ENCODE data around the gene EDN1. TPM values are rescaled to one million over a fixed set of nuclear protein-coding genes. Genes with fewer than 3 reads are reported as not detected.

Gene EDN1
- polyA plus RNA-seq, 1 experiment, result 4.0 TPM

GRCh38 chr6:12339808-12340487 lies 49.8 kb downstream of the EDN1 start:
- CTCF ChIA-PET, result no interaction called here
- no peaks in the 10 kb centered on the region for H3K27me3 ChIP-seq (ENCODE audit: control insufficient read depth, insufficient read depth, low read length)
- DNase-seq (ENCODE audit: low read depth), result no peak
- TF ChIP-seq CTCF (IDR thresholded peaks at IDR 0.05; ENCODE audit: insufficient read depth, low read depth, low read length), result no peak
- no peaks in the 10 kb centered on the region for H3K36me3 ChIP-seq (ENCODE audit: control insufficient read depth, insufficient read depth, low read length)
- POLR2A ChIA-PET, result no interaction called here
- H3K4me3 ChIP-seq (ENCODE audit: low read depth, low read length), result no peak overlapping the region

- H3K27me3 ChIP-seq (ENCODE audit: control insufficient read depth, insufficient read depth, low read length), result no peaks in the 10 kb centered on the region
- TF ChIP-seq CTCF (IDR thresholded peaks at IDR 0.05; ENCODE audit: insufficient read depth, low read depth, low read length), result no peak
- H3K36me3 ChIP-seq (ENCODE audit: control insufficient read depth, insufficient read depth, low read length), result no peaks in the 10 kb centered on the region
- DNase-seq (ENCODE audit: low read depth), result no peak
- no peak overlapping the region for H3K4me3 ChIP-seq (ENCODE audit: low read depth, low read length)
- ChIA-PET POLR2A (no interaction called here), CTCF (no interaction called here)
Observed at GRCh38 chr6:12340488-12340818, 50.3 kb downstream of the EDN1 start.

GRCh38 chr6:12342664-12343063 lies 52.5 kb downstream of the EDN1 start:
- Histone ChIP-seq H3K36me3 (ENCODE audit: control insufficient read depth, insufficient read depth, low read length) (no peaks in the 10 kb centered on the region), H3K27me3 (ENCODE audit: control insufficient read depth, insufficient read depth, low read length) (no peaks in the 10 kb centered on the region), H3K4me3 (ENCODE audit: low read depth, low read length) (no peak overlapping the region)
- CTCF ChIA-PET, result interaction anchor here (1.3 to 1.6 kb wide), 2 partner anchors 12 to 261 kb away, joined by 3 to 5 read pairs; no protein-coding TSS in a partner anchor
- TF ChIP-seq CTCF (IDR thresholded peaks at IDR 0.05; ENCODE audit: insufficient read depth, low read depth, low read length), result no peak
- DNase-seq (ENCODE audit: low read depth), result no peak
- POLR2A ChIA-PET, result no interaction called here

- Histone ChIP-seq H3K27me3 (ENCODE audit: control insufficient read depth, insufficient read depth, low read length) (no peaks in the 10 kb centered on the region), H3K4me3 (ENCODE audit: low read depth, low read length) (no peak overlapping the region), H3K36me3 (ENCODE audit: control insufficient read depth, insufficient read depth, low read length) (no peaks in the 10 kb centered on the region)
- ChIA-PET POLR2A (no interaction called here), CTCF (interaction anchor here (0.6 to 1.6 kb wide), 3 partner anchors 13 to 261 kb away, joined by 3 to 5 read pairs (median 3); no protein-coding TSS in a partner anchor)
- TF ChIP-seq CTCF (IDR thresholded peaks at IDR 0.05; ENCODE audit: insufficient read depth, low read depth, low read length), result no peak
- DNase-seq (ENCODE audit: low read depth), result no peak
Observed at GRCh38 chr6:12343122-12343439, 52.9 kb downstream of the EDN1 start.

GRCh38 chr6:12343440-12344162 lies 53.4 kb downstream of the EDN1 start:
- ChIA-PET POLR2A (no interaction called here), CTCF (interaction anchor here (0.6 to 1.6 kb wide), 4 partner anchors 10 to 260 kb away, joined by 3 to 5 read pairs (median 4); no protein-coding TSS in a partner anchor)
- Histone ChIP-seq H3K4me3 (ENCODE audit: low read depth, low read length) (no peak overlapping the region), H3K27me3 (ENCODE audit: control insufficient read depth, insufficient read depth, low read length) (no peaks in the 10 kb centered on the region), H3K36me3 (ENCODE audit: control insufficient read depth, insufficient read depth, low read length) (no peaks in the 10 kb centered on the region)
- DNase-seq (ENCODE audit: low read depth), result no peak
- no peak for TF ChIP-seq CTCF (IDR thresholded peaks at IDR 0.05; ENCODE audit: insufficient read depth, low read depth, low read length)

Data from BJ (cell line).